T-helper 1 cell treated with Interleukin-12 subunit alpha and Interleukin-12 subunit beta and Interleukin-4 antibody, amounts not matched to agents 30 ng/mL and 1 ng/mL, for 36 hours (primary cell): ENCODE measurements around the gene DPY19L3. TPM values are rescaled to one million over a fixed set of nuclear protein-coding genes. Genes with fewer than 3 reads are reported as not detected.
"Not testable (repeated sequence)": the region's sequence is repeated elsewhere in the genome, so short reads cannot be mapped to it uniquely, and the experiment has no call there.

Experiments
- intact Hi-C: fragments of 100-400 bp; cut with micrococcal nuclease; formaldehyde crosslinking; loops from one replicate; pipeline ENCODE4 v1.15.1; 2024
- total RNA-seq: library from RNA; stranded (reverse); gene quantifications from 2 replicates; pipeline ENCODE4 v1.2.3, GENCODE V29; 2022

Gene DPY19L3
- total RNA-seq, 1 donor from 2014 or later, result 10.6 TPM

DNA sequence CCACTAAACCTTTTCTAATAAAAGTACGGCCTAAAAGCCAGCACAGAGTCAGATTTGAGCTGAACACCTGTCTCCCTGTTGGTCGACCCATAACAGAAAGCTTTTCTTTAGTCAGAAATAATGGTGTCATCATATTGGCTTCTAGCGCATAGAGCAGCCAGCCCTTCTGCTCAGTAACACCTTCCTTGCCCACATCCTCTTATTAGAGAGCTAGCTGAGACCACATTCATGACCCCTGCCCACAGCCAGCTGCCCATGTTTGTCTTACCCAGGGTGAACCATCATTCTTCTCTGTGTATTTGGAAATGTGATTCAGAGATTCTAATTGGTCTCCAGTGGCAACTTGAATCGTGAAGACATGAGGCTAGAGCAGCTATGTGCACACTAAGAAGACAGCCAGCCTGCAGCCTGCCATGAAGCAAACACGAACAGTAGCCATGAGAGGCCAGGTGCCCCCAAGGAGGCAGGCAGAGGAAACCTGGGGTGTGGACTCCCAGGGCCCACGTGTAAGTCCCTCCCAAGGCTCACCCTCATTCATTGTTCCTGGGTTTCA is 93.2 kb downstream of the DPY19L3 start:
- intact Hi-C loops, result no loop called here

DNA sequence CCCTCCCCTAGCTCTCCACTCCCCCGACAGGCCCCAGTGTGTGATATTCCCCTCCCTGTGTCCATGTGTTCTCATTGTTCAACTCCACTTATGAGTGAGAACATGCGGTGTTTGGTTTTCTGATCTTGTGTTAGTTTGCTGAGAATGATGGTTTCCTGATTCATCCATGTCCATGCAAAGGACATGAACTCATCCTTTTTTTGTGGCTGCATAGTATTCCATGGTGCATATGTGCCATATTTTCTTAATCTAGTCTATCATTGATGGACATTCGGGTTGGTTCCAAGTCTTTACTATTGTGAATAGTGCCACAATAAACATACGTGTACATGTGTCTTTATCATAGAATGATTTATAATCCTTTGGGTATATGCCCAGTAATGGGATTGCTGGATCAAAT is 106.9 kb downstream of the DPY19L3 start:
- intact Hi-C loops, result not testable (repeated sequence)

DNA sequence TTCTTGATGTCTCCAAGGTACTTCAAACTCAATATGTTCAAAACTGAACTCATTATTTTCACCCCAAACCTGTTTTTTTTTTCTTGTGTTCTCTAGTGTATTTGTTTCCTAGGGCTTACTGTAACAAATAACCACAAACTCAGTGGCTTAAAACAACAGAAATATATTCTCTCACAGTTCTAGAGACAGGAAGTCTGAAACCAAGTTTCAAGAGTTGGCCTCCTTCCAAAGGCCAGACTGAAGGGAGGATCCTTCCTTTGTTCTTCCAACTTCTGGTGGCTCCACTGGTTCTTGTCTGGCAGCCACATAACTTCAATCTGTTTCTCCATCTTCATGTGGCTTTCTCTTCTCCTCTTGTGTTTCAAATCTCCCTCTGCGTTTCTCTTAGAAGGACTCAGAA is 113.5 kb downstream of the DPY19L3 start:
- intact Hi-C loops, result no loop called here

DNA sequence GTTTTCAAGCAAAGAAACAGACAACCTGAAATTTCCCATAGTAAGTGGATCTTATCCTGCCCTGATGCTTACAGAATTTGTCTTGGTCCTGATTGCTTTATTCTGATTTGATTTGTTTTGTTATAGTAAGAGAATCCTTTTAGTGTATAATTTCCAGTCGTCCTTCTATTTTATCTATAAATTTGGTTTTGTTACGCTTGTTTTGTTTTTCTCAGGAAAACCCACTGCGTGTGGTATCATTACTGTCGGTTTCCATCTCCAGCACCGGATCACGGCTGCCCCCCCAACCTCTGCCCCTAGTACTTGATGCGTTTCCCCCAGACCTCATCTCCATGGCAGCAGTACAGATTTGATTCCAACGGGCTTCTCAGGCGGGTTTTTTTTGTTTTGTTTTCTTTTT is 117.4 kb downstream of the DPY19L3 start:
- intact Hi-C loops, result no loop called here

DNA sequence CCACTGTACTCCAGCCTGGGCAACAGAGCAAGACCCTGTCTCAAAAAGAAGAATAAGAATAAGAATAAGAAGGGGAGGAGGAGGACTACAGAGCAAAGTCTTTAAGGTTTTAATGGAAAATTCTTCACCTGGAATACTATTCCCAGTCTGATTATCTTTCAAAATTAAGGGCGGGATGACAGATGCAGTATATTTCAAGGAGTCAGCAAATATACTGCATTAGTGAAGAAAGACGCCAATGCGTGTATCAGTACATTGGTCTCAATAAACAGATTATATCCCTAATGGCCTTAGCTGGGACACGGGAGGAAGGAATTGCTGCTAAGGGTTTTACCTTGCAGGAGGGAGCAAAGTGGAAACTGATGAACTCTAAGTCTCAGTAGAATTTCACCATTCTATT is 121.3 kb downstream of the DPY19L3 start:
- intact Hi-C loops, result no loop called here

DNA sequence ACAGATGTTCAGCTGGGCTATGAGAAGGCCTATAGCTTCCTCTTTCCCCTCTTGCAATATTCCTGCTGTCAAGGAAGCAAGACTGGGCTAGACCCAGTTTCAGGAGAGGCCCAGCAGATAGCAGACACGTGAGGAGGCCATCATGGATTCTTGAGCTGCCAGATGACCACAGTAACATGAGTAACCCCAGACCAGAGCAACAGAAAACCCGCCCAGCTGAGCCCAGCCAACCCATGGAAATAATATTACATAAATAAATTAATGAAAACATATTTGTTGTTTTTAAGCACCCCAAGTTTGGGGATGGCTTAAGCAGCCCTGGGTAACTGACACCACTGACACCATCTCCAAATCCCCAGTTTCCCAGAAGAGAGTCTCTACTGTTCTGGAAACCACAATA is 125.2 kb downstream of the DPY19L3 start:
- intact Hi-C loops, result no loop called here

DNA sequence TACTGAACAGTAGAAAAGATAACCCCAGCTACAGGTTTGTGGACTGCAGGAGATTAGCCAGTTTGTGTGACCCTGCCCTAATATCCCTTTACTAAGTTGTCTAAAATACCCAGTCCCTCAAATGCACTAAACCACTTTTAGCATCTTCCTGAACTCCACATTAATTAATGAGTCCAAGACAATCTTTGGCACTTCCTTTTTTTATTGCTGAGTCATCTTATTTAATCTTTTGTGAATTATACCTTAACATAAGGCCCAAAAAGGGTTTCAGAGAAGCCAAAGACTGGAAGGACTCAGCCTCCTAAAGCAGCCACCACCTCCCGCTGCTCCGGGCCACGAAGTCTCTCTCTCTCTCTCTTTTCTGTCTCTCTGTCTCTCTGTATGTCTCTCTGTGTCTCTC is 126.7 kb downstream of the DPY19L3 start:
- intact Hi-C loops, result no loop called here

Other genes starting within 250 kb of the DPY19L3 start
- gene ZNF507, start 60.2 kb upstream of the DPY19L3 start, total RNA-seq, result 28.8 and 30.8 TPM in 2 replicates
- 89.5 and 96.8 TPM in 2 replicates for gene PDCD5, start 175.4 kb downstream of the DPY19L3 start, total RNA-seq